ENCODE data around the gene KIZ.

DNA sequence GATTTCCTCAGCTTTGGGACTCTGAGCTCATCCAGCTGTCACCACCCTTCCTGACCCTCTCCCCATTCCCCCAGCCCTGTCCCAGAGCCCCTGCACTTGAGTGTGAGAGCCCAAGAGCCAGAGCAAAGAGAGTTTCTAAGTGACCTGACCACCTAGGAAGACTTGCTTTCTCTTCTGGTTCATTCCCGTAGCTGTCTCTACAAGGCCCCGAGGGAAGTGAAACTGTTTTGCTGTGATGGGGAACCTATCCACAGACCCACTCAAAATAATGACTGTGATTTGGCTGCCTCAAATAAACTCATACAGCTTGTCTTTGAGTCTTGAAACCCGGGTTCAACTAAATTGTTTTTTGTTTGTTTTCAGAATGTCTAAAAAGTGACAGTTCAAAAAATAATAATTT, 102.6 kb downstream of the KIZ start:
- TF ChIP-seq, protein P1, sequence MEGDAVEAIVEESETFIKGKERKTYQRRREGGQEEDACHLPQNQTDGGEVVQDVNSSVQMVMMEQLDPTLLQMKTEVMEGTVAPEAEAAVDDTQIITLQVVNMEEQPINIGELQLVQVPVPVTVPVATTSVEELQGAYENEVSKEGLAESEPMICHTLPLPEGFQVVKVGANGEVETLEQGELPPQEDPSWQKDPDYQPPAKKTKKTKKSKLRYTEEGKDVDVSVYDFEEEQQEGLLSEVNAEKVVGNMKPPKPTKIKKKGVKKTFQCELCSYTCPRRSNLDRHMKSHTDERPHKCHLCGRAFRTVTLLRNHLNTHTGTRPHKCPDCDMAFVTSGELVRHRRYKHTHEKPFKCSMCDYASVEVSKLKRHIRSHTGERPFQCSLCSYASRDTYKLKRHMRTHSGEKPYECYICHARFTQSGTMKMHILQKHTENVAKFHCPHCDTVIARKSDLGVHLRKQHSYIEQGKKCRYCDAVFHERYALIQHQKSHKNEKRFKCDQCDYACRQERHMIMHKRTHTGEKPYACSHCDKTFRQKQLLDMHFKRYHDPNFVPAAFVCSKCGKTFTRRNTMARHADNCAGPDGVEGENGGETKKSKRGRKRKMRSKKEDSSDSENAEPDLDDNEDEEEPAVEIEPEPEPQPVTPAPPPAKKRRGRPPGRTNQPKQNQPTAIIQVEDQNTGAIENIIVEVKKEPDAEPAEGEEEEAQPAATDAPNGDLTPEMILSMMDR (IDR thresholded peaks at IDR 0.05): no peak
- TF ChIP-seq POLR2A (IDR thresholded peaks at IDR 0.05): no peak

All from heart left ventricle (tissue), 13 donors.